Right cardiac atrium (tissue), 5 donors: ENCODE measurements around the gene KIZ. TPM values are rescaled to one million over a fixed set of nuclear protein-coding genes. Genes with fewer than 3 reads are reported as not detected.

Experiments
- ATAC-seq, 2 donors: fragments of 200-7000 bp; cut with Tn5 transposase; one replicate each; pipeline versions ENCODE4 v1.8.0 to v1.9.1; 2020; ENCODE audit warnings: moderate library complexity in 2 of 2, mild to moderate bottlenecking in 1 of 2
- DNase-seq, 3 donors: peaks; one replicate each; pipeline ENCODE4 v3.0.0-alpha.2; 2020
- H3K27ac ChIP-seq: one replicate; pipeline ENCODE4 v1.5.1; 2013; ENCODE audit warnings: mild to moderate bottlenecking, low read length, control low read depth, moderate library complexity
- H3K27me3 ChIP-seq: one replicate; pipeline ENCODE4 v1.6.1; 2013; ENCODE audit not compliant: control insufficient read depth, insufficient read depth
- H3K4me1 ChIP-seq: one replicate; pipeline ENCODE4 v1.6.1; 2013; ENCODE audit warnings: low read length; ENCODE audit not compliant: control insufficient read depth, insufficient read depth
- H3K4me3 ChIP-seq: one replicate; pipeline ENCODE4 v1.5.1; 2013; ENCODE audit warnings: low read length, control low read depth
- H3K9me3 ChIP-seq: one replicate; pipeline ENCODE4 v1.6.1; 2013; ENCODE audit warnings: low read length; ENCODE audit not compliant: control insufficient read depth
- WGBS: extraction: QIAGEN DNeasy Blood & Tissue Kit; methylation state at CpG from one replicate; pipeline ENCODE4 v1.1.7; 2013; 5-methylcytosine and 5-hydroxymethylcytosine counted together
- intact Hi-C, 4 donors: fragments of 100-400 bp; cut with DNase I; formaldehyde crosslinking; loops; one replicate each; pipeline versions ENCODE4 v1.11.0 to v1.14.0; 2022 to 2023
- polyA plus RNA-seq: library from polyadenylated mRNA; stranded (reverse); fragments of 200-250 nt; gene quantifications from one replicate; pipeline ENCODE4 v1.2.3, GENCODE V29; 2013
- total RNA-seq, 4 donors: library from RNA; stranded (reverse); fragmentation: NEBNext Ultra II Directional; extraction: Animal tissue kit (Norgen Biotek cat#: 25700); gene quantifications; one replicate each; pipeline ENCODE4 v1.2.1, GENCODE V29; 2021
- donor health status: healthy with polysubstance abuse.
- donor health status: DM: no; HTN: yes; CAD: no.
- donor health status: DM: no; HTN: no; CAD: no.
- donor health status: DM: no; HTN: yes; CAD: no; lungs with severe emphysema.
- donor health status: DM: yes; HTN: yes; CAD: no.

Gene KIZ
- total and polyA plus RNA-seq, 5 donors, result 16.1 to 37.7 (median 18.3) TPM

GRCh38 chr20:21208999-21209398, 83.1 kb downstream of the KIZ start:
- H3K9me3 ChIP-seq, result no peaks in the 10 kb centered on the region
- H3K4me1 ChIP-seq, result no peaks in the 10 kb centered on the region
- WGBS, result 72% methylated on average over 3 of the region's 3 CpGs
- intact Hi-C loops, result no loop called here
- H3K27me3 ChIP-seq, result no peaks in the 10 kb centered on the region
- no peak overlapping the region for H3K4me3 ChIP-seq
- no peak for ATAC-seq
- no peak for DNase-seq
- no peak overlapping the region for H3K27ac ChIP-seq

DNA sequence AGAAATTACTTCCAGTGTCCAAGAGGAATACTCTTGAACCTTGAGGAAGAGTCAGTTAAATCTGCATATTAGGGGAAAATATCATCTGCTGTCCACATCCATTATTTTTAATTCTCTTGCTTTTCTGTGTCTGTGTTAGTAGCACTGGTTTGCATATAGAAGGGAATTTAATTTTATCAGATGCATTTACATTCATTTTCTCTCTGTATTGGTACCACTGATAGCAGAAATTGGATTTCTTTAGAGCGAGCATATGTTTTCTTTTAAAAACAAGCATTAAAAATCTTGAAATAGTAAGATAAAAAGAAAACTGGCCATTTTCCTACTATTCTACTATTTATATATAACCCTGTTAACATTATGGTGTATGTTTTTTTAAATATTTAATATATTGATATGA, 83.8 kb downstream of the KIZ start:
- no peak for DNase-seq
- no peak overlapping the region for H3K27ac ChIP-seq
- no peaks in the 10 kb centered on the region for H3K9me3 ChIP-seq
- intact Hi-C loops, result no loop called here
- ATAC-seq, result no peak
- H3K4me1 ChIP-seq, result no peaks in the 10 kb centered on the region
- no peaks in the 10 kb centered on the region for H3K27me3 ChIP-seq
- no peak overlapping the region for H3K4me3 ChIP-seq
- WGBS, result 99% methylated on average over 1 of the region's 1 CpG

DNA sequence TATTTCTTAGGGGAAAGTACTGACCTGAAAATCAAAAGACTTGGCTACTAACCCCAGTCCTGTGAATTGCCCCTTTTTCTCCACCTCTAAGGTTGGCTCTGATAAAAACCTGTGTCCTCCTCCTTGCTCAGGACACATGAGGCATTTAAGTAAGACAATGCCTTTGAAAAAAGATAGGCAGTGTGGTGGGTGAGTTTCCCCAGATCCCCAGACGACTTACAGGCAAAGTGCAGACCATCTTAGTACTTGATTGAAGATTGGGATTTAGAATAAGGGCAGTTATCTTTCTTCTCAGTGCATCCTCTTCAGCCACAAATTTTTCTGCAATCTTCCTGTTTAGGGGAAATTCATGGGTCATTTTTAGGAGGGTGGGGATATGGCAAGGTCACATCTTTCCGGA, 87.8 kb downstream of the KIZ start:
- no peak for ATAC-seq
- no peak for DNase-seq
- WGBS, result 74% methylated on average over 2 of the region's 2 CpGs
- intact Hi-C loops, result no loop called here
- no peak overlapping the region for H3K4me3 ChIP-seq
- no peaks in the 10 kb centered on the region for H3K9me3 ChIP-seq
- H3K27ac ChIP-seq, result no peak overlapping the region
- H3K27me3 ChIP-seq, result no peaks in the 10 kb centered on the region
- H3K4me1 ChIP-seq, result no peaks in the 10 kb centered on the region

DNA sequence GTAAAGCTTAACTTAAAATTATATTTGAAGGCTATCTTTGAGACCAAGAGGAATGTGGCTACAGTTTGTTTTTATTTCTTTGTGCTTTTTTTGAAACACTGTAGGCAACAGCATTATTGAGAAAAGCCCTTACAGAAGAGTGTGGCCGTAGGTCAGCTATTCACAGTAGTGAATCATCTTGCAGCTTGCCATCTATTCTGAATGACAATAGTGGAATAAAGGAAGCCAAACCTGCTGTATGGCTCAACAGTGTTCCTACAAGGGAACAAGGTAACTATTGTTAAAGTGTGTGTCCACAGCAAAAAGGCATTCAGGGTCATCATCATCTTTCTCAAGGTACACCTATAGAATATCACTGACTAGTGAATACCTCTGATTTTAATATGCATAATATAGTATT, 88.5 kb downstream of the KIZ start:
- no peaks in the 10 kb centered on the region for H3K4me1 ChIP-seq
- DNase-seq (no peak), ATAC-seq (no peak)
- no peaks in the 10 kb centered on the region for H3K9me3 ChIP-seq
- 91% methylated on average over 1 of the region's 1 CpG for WGBS
- no peak overlapping the region for H3K27ac ChIP-seq
- H3K27me3 ChIP-seq, result no peaks in the 10 kb centered on the region
- H3K4me3 ChIP-seq, result no peak overlapping the region
- intact Hi-C loops, result no loop called here

GRCh38 chr20:21219686-21220085, 93.8 kb downstream of the KIZ start:
- intact Hi-C loops, result no loop called here
- Histone ChIP-seq H3K27me3 (no peaks in the 10 kb centered on the region), H3K9me3 (no peaks in the 10 kb centered on the region), H3K4me3 (no peak overlapping the region), H3K4me1 (no peaks in the 10 kb centered on the region), H3K27ac (no peak overlapping the region)
- DNase-seq, result no peak
- WGBS, result 62% methylated on average over 3 of the region's 3 CpGs
- ATAC-seq, result no peak

- intact Hi-C loops, result no loop called here
- ATAC-seq (no peak), DNase-seq (no peak)
- H3K4me1 ChIP-seq, result no peaks in the 10 kb centered on the region
- no peak overlapping the region for H3K4me3 ChIP-seq
- WGBS, result 93% methylated on average over 4 of the region's 4 CpGs
- H3K27me3 ChIP-seq, result no peaks in the 10 kb centered on the region
- no peaks in the 10 kb centered on the region for H3K9me3 ChIP-seq
- H3K27ac ChIP-seq, result no peak overlapping the region
These were observed 98.3 kb downstream of the KIZ start for GRCh38 chr20:21224217-21224616.

DNA sequence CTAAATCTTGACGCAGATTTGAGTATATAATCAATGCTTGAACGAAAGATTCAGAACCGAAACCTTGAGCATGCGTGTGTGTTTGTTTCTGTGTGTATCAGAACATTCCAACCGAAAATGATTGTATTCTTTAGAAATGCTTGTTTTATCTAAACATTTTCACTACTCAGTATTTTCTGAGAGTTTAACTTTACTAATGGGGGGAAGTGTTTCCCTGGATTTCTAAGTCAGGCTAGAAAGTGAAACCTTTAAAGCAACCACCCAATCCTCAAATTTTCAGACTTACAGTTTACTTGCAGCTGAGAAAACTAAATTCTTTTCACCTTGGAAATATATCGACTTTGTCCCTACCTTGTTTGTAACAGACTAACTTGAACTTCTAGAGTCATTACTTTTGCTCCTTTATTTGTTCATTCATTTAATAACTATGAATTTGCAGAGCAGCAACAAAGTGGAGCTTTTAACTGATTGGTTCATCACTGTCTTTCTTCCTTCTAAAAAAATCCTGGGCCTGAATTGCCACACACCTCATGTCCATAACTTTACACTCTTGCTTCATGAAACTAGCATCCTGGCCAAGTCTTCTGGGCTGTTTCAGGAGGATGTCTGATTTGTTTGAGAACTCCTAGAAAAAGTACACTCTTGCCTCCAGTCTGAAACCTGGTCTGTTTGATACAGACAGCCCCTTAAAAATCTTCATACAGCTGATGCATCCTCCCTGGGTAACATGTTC, 99.5 kb downstream of the KIZ start:
- no peak overlapping the region for H3K4me3 ChIP-seq
- intact Hi-C loops, result no loop called here
- H3K27ac ChIP-seq, result no peak overlapping the region
- no peaks in the 10 kb centered on the region for H3K4me1 ChIP-seq
- DNase-seq (no peak), ATAC-seq (no peak)
- H3K27me3 ChIP-seq, result no peaks in the 10 kb centered on the region
- no peaks in the 10 kb centered on the region for H3K9me3 ChIP-seq
- 79% methylated on average over 6 of the region's 6 CpGs for WGBS

DNA sequence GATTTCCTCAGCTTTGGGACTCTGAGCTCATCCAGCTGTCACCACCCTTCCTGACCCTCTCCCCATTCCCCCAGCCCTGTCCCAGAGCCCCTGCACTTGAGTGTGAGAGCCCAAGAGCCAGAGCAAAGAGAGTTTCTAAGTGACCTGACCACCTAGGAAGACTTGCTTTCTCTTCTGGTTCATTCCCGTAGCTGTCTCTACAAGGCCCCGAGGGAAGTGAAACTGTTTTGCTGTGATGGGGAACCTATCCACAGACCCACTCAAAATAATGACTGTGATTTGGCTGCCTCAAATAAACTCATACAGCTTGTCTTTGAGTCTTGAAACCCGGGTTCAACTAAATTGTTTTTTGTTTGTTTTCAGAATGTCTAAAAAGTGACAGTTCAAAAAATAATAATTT, 102.6 kb downstream of the KIZ start:
- 86% methylated on average over 3 of the region's 3 CpGs for WGBS
- Histone ChIP-seq H3K27me3 (no peaks in the 10 kb centered on the region), H3K9me3 (no peaks in the 10 kb centered on the region), H3K27ac (no peak overlapping the region), H3K4me1 (no peaks in the 10 kb centered on the region), H3K4me3 (no peak overlapping the region)
- intact Hi-C loops, result no loop called here
- DNase-seq (no peak), ATAC-seq (no peak)

DNA sequence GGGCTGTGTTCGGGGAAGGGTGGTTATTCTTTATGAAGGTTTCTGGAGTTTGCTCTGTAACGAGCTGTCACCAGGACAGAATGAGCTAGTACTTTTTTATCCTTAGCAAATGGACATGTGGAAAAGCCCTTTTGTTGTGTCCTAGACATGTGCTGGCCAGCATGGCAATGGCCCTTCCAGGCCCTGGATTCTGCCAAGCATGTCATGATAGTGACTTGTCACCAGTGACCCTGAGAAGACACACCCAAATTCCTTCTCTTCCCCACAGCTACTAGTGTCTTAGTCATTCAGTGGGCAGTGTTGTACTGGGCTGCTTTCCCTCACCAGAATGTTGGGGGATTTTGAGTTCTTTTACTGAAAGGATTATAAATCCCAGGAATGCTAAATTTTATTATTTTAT, 103.3 kb downstream of the KIZ start:
- no peak overlapping the region for H3K27ac ChIP-seq
- no peaks in the 10 kb centered on the region for H3K27me3 ChIP-seq
- no peaks in the 10 kb centered on the region for H3K9me3 ChIP-seq
- 89% methylated on average over 2 of the region's 2 CpGs for WGBS
- intact Hi-C loops, result no loop called here
- H3K4me1 ChIP-seq, result no peaks in the 10 kb centered on the region
- ATAC-seq (no peak), DNase-seq (no peak)
- H3K4me3 ChIP-seq, result no peak overlapping the region

GRCh38 chr20:21230220-21230619, 104.3 kb downstream of the KIZ start:
- ATAC-seq (no peak), DNase-seq (no peak)
- intact Hi-C loops, result loop anchor here in 1 of 4 donors (10.0 kb wide), 1 partner anchor 365 kb away; no protein-coding TSS in a partner anchor
- H3K4me3 ChIP-seq, result no peak overlapping the region
- no peaks in the 10 kb centered on the region for H3K4me1 ChIP-seq
- H3K9me3 ChIP-seq, result no peaks in the 10 kb centered on the region
- no peak overlapping the region for H3K27ac ChIP-seq
- 96% methylated on average over 3 of the region's 3 CpGs for WGBS
- H3K27me3 ChIP-seq, result no peaks in the 10 kb centered on the region

- intact Hi-C loops, result loop anchor here in 1 of 4 donors (10.0 kb wide), 1 partner anchor 366 kb away; no protein-coding TSS in a partner anchor
- 71% methylated on average over 4 of the region's 4 CpGs for WGBS
- Histone ChIP-seq H3K4me3 (no peak overlapping the region), H3K4me1 (no peaks in the 10 kb centered on the region), H3K27ac (no peak overlapping the region), H3K9me3 (no peaks in the 10 kb centered on the region), H3K27me3 (no peaks in the 10 kb centered on the region)
- ATAC-seq (no peak), DNase-seq (no peak)
These were observed 104.8 kb downstream of the KIZ start for GRCh38 chr20:21230686-21231085.
